GM18526 (cell line): ENCODE results near the gene APOBEC2.

Experiments
- POLR2A ChIP-seq: IDR thresholded peaks from 3 replicates; pipeline ENCODE4 v1.6.1; 2011; ENCODE audit not compliant: insufficient read length; ENCODE audit errors: extremely low read depth

The APOBEC2 gene

GRCh38 chr6:41049521-41049920 is 3.5 kb upstream of the APOBEC2 start:
- TF ChIP-seq POLR2A, result no peak

GRCh38 chr6:41049955-41050354 is 3.0 kb upstream of the APOBEC2 start:
- TF ChIP-seq POLR2A, result no peak

GRCh38 chr6:41050536-41050935 is 2.5 kb upstream of the APOBEC2 start:
- no peak for TF ChIP-seq POLR2A

- TF ChIP-seq POLR2A, result no peak
Observed at GRCh38 chr6:41051873-41052272, 1.1 kb upstream of the APOBEC2 start.

GRCh38 chr6:41054511-41054910 is 1.5 kb downstream of the APOBEC2 start:
- TF ChIP-seq POLR2A, result no peak

GRCh38 chr6:41055149-41055548 is 2.1 kb downstream of the APOBEC2 start:
- no peak for TF ChIP-seq POLR2A

- TF ChIP-seq POLR2A, result no peak
Observed at GRCh38 chr6:41056768-41057490, 3.9 kb downstream of the APOBEC2 start.

- TF ChIP-seq POLR2A, result no peak
Observed at GRCh38 chr6:41058783-41059181, 5.8 kb downstream of the APOBEC2 start.

- TF ChIP-seq POLR2A, result no peak
Observed at GRCh38 chr6:41059556-41059955, 6.6 kb downstream of the APOBEC2 start.

- no peak for TF ChIP-seq POLR2A
Observed at GRCh38 chr6:41061196-41061726, 8.3 kb downstream of the APOBEC2 start.

GRCh38 chr6:41062056-41062455 is 9.1 kb downstream of the APOBEC2 start:
- TF ChIP-seq POLR2A, result no peak

- no peak for TF ChIP-seq POLR2A
Observed at GRCh38 chr6:41063884-41064285, 10.9 kb downstream of the APOBEC2 start.

GRCh38 chr6:41064841-41065240 is 11.8 kb downstream of the APOBEC2 start:
- TF ChIP-seq POLR2A, result no peak

- no peak for TF ChIP-seq POLR2A
Observed at GRCh38 chr6:41065550-41066026, 12.6 kb downstream of the APOBEC2 start.

GRCh38 chr6:41066867-41067304 is 13.9 kb downstream of the APOBEC2 start:
- no peak for TF ChIP-seq POLR2A

GRCh38 chr6:41071501-41071922 is 18.5 kb downstream of the APOBEC2 start:
- no peak for TF ChIP-seq POLR2A
